SIG-M5 (cell line): ENCODE data around the gene RTN4RL2.

Experiments
- DNase-seq: peaks from one replicate; lab custom pipeline; 2025; lab: John Stamatoyannopoulos, UW

The RTN4RL2 gene

GRCh38 chr11:57462597-57462996, 2.3 kb downstream of the RTN4RL2 start:
- no peak for DNase-seq

- no peak for DNase-seq
Observed at GRCh38 chr11:57463671-57464538, 3.6 kb downstream of the RTN4RL2 start.

GRCh38 chr11:57464539-57465181, 4.3 kb downstream of the RTN4RL2 start:
- DNase-seq: no peak

DNA sequence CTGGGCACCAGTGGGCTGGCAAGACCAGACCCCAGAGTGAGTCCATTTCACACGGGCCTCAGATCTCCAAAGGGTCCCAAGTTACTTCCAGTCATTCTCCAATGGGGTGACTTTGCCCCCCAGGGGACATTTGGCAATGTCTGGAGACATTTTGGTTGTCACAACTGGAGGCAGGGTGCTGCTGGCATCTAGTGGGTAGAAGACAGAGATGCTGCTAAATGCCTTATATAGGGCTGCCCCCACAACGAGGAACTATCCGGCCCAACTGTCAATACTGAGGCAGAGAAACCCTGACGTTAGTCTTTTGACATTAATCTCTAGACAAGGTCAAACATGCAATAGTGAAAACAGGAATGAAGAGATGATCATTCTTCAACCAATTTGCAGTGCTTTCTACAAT, 6.4 kb downstream of the RTN4RL2 start:
- DNase-seq: no peak

DNA sequence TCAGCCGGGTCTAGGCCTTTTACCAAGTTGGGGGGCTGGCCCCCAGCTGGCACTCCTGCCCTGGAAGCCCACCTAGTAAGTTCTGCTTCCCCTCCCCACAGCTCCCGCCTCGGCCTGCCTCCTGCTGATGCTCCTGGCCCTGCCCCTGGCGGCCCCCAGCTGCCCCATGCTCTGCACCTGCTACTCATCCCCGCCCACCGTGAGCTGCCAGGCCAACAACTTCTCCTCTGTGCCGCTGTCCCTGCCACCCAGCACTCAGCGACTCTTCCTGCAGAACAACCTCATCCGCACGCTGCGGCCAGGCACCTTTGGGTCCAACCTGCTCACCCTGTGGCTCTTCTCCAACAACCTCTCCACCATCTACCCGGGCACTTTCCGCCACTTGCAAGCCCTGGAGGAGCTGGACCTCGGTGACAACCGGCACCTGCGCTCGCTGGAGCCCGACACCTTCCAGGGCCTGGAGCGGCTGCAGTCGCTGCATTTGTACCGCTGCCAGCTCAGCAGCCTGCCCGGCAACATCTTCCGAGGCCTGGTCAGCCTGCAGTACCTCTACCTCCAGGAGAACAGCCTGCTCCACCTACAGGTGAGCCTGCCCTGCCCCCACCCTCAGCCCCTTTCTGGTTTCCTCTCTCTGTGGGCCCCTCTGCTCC, 7.3 kb downstream of the RTN4RL2 start:
- no peak for DNase-seq

DNA sequence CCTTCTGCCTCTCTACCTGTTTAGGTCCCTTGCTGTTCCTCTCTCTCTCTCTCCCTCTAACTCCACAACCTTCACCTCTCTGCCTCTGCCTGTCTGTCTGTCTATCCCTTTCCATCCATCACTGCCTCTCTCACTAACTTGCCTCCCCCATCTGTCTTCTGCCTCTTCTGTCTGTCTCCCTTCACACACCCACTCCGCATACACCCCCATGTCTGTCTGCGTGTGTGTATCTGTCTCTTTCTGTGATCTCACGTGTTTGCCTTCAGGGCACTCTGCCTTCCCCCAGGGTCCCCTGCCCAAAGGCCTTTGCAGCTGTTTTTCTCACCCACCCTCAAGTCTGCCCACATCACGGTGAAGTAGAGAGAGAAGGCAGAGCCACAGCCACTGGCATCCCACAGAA, 7.9 kb downstream of the RTN4RL2 start:
- no peak for DNase-seq

- DNase-seq: no peak
Observed at GRCh38 chr11:57469268-57469667, 8.9 kb downstream of the RTN4RL2 start.

DNA sequence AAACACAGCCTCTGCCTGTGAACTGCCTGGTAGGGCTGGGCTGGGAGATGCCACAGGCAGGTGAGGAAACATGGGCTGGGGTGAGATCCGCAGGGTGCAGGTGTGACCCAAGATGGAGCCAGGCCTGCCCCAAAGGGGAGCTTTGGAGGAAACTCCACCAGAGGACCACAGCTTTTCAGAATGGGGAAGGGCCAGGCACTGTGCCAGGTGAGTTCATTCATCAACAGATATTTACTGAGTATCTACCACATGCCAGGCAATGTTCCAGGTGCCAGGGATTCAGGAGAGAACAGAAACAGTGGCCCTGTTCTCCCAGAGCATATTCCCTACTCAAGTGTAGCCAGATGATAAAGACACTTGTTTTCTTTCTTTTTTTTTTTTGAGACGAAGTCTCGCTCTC, 11.2 kb downstream of the RTN4RL2 start:
- no peak for DNase-seq

DNA sequence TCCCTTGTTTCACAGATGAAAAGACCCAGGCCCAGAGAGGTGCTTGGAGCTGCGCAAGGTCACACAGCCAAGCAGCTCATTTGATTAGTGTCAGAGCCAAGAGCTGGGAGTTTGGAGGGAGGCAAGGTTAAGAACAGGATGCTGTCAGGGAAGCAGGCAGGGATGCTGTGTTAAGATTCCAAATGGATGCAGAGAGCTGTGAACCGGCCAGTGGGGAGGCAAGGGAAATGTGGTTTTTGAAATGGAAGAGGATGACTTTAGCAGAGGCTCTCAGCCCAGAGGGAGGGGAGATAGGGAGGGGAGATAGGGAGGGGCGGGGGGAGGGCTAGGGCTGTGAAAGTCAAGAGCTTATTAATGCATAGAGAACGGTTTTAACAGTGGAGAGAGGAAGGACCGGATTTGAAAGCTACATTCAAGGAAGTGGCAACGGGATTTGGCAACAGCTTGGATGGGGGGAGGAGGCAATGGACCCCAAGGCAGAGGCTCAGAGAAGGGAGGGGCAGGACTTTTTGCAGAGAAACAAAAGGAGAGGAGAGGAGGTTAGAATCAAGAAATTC, 13.0 kb downstream of the RTN4RL2 start:
- DNase-seq: peak; percentile 14

DNA sequence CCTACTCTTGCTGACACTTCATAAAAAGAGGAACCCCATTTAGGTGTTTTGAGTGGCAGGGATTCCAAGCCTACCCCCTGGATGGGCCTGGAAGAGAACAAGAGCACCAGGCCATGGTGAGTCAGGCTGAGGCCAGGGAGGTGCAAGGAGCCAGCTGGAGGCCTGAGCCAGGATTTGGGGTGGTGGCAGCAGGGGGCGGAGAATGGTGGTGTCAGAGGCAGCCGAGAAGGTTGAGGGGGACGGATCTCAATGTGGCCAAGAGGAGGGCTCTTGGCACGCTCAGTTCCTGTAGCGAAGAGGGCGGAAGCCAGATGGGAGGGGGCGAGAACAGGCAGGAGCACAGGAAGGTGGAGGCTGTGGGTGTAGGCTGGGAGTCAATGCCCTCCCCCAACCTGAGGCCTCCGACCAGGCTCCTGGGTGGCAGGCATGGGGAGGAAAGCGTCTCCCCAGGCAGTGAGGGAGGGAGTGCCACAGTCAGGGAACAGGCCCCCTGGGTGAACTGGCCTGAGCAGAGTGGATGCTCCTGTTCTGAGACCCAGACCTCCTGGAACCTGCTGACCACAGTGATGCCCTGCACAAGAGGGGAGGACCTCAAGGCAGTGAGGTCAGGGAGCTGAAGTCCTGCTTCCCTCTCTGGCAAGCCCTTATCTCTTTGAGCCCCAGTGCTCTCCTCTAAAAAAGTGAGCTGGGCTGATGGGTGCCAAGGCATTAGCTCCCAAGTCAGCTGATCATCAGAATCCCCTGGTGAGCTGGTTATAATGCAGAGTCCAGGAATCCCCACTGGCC, 13.9 kb downstream of the RTN4RL2 start:
- peak; percentile 10 for DNase-seq

GRCh38 chr11:57474803-57475115, 14.4 kb downstream of the RTN4RL2 start:
- DNase-seq: no peak

GRCh38 chr11:57475191-57475590, 14.9 kb downstream of the RTN4RL2 start:
- DNase-seq: no peak

GRCh38 chr11:57475671-57476046, 15.3 kb downstream of the RTN4RL2 start:
- no peak for DNase-seq

DNA sequence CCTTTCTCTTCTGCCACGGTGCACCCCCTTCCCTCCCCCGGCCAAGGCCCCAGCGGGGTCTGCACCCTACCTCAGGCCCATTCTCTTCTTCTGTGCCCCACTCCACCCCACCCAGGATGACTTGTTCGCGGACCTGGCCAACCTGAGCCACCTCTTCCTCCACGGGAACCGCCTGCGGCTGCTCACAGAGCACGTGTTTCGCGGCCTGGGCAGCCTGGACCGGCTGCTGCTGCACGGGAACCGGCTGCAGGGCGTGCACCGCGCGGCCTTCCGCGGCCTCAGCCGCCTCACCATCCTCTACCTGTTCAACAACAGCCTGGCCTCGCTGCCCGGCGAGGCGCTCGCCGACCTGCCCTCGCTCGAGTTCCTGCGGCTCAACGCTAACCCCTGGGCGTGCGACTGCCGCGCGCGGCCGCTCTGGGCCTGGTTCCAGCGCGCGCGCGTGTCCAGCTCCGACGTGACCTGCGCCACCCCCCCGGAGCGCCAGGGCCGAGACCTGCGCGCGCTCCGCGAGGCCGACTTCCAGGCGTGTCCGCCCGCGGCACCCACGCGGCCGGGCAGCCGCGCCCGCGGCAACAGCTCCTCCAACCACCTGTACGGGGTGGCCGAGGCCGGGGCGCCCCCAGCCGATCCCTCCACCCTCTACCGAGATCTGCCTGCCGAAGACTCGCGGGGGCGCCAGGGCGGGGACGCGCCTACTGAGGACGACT, 15.9 kb downstream of the RTN4RL2 start:
- DNase-seq: no peak

DNA sequence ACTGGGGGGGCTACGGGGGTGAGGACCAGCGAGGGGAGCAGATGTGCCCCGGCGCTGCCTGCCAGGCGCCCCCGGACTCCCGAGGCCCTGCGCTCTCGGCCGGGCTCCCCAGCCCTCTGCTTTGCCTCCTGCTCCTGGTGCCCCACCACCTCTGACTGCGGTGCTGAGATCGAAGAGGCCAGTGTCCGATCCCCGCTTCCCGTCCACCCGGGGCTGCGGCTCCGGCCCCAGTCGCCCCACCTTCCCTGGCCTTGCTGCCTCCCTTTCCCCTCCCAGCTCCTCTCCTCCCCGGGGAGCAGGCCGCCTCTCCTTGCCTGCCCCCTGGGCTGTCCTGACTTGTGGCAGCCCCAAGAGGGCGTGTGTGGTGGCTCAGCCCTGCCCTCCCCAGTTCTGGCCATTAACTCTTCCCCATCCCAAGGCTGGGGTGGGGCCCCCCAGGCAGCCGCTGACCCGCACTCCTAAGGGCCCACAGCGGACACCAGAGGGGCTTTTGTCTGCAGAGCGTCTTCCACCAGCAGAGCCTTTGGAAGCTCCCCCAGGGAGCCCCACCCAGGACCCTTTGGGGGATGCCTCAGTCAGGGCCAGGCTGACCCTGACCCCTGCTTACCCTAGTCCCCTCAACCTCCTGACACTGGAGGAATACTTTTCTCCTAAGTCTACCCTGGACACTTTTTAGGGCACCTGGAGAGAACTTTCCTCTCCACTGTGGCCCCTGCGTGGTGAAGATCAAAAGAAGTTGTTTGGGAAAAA, 16.6 kb downstream of the RTN4RL2 start:
- DNase-seq: no peak

GRCh38 chr11:57477507-57478189, 17.3 kb downstream of the RTN4RL2 start:
- no peak for DNase-seq

DNA sequence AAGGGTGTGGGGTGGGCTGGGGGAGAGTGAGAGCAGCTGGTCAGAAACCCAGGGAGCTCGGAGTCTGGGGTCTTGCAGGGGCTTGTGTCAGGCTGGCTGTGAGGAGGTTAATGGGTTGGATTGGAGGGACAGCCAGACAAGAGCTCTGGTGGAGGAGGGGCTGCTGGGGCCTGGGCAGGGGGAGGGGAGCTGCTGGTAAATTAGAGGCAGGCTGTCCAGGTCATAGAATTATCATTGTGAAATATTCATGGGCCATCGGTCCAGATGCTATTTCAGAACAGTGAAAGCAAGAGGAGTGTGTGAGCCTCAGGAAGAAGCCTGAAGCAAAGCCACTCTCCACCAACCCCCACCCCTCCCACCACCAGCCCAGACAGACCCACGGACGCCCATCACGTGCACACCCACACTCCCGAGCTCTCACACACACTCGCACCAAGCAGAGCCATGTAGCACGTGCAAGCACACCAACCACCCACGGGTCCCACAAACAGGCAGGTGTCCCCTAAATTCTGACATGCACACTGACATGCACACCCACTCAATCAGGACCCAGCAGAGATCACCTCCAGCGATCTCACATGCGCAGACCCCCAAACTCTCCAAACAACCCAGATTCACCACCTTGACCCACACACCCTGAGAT, 18.8 kb downstream of the RTN4RL2 start:
- DNase-seq: no peak

- DNase-seq: no peak
Observed at GRCh38 chr11:57479911-57480310, 19.6 kb downstream of the RTN4RL2 start.

- no peak for DNase-seq
Observed at GRCh38 chr11:57480409-57481137, 20.2 kb downstream of the RTN4RL2 start.
